ENCODE data around the gene KERA.

KERA gene

DNA sequence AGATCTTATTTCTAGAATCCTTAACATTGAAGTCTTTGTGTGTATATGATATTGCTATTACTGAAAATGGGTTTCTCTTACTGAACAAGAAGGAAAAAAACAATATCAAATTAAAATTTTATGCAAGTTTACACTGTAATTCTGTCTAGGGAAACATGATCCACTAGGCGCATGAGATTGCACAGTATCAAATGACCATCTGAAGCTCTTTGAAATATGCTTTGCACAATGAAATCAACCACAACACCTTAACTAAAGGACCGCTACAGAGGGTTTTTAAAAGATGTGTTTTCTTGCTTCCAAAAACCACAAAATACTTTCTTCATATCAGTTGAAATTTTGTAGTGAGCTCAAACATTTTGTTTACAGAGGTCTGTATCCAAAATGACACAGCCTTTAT, 15.1 kb upstream of the KERA start:
- DNase-seq = no peak

DNA sequence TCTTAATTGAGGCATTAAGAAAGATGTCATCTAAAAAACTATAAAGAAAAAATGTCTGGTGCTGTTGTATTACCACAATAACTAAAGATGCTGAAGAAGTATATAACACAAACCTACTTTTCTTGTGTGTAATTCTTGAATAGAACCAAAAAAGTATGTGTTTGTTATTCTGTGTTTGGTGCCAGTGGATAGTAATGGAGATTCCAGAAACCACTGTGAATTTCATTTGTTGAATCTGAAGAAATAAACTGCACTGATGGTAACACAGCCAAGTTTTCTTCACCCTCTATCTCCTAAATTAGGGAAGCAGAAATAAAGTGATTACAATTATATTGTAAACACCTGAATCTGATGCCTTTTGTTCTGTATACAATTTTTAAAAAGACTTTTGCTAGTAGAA, 13.1 kb upstream of the KERA start:
- no peak for DNase-seq

DNA sequence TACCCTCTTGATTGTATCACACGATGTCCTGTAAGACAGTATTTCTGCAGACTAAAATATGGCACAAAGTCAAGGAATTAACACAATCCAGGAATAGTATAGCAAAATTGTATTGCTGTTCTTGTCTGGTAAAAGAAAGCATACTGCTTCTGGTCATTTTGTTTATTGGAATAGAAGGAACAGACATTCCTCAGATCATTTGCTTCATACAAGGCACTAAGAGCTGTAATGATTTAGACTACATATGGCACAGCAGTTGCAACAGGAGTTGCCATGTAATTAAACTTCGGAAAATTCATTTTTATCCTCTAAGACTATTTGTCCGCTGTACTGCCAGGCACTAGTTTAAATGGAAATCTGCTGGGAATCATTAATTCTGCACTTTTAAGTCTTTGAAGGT, 7.6 kb upstream of the KERA start:
- no peak for DNase-seq

DNA sequence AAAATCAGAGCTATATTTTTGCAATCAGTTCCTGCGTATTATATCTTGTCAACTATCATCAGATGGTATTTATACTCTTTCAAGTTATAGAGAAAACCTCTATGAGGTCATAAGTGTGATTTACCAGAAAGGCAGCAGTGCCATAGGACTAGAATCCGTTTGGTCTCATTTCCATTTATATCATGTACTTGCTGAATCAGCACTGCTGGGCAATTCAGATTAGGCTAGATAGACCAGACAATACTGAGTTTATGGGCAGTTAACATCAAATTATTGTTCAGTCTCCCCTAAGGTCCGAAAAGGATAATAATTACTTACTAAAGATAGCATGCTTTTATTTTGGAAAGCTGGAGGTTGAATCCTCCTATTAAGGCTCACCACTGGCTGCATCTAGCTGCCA, 6.8 kb upstream of the KERA start:
- DNase-seq = no peak

DNA sequence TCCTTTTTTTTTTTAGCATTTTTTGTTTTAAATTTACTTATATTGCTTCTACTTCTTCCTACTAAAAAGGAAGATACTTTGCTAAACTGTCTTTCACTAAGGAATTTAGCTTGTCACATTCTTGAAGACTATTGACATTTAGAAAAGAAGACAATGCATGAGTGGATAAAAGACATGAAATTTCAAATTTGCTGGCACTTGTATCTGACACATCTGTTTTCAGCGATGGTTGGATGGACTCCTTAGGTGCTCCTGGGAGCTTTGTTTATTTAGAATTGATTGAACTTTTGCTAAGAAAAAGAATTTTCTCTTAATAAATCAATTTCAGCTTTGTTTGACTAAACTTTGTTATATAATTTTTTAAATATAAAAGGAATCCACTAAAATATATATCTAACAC, 3.3 kb upstream of the KERA start:
- no peak for DNase-seq

DNA sequence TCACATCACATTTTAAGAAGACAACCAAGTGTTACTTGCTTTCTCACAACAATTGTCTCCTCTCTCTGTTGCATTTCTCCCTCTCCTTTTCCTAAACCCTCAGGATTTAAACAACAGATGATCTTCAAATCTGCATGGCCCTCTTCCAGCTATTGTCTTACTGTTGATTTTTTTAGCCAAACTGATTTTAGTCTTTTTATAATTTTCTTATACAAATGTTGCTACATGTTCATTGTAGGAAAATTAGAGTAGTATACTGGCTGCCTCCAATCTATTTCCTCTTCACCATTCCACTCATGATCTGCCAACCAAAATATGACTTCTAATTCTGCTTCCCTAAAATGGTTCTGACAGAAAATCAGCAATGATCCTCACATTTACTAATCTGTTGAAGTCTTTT, 1.4 kb upstream of the KERA start:
- no peak for DNase-seq

DNA sequence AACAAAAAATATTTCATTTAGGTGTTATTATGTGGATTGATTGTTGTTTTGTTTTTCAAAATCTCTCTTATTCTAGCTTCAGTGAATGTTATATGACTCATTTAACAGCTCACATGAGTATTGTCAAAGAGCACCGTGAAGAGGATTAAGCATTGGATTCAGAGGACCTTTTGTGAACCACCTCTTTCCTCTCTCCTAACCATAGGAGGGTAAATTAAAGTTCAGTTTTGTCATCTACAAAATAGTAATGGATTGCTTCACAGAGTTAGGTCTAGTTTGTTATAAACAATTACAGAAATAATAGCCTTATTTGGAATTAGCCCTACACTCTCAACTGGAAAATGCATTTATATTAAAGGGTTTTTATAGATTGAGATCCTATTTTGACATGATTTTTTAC, 962 bp upstream of the KERA start:
- no peak for DNase-seq

DNA sequence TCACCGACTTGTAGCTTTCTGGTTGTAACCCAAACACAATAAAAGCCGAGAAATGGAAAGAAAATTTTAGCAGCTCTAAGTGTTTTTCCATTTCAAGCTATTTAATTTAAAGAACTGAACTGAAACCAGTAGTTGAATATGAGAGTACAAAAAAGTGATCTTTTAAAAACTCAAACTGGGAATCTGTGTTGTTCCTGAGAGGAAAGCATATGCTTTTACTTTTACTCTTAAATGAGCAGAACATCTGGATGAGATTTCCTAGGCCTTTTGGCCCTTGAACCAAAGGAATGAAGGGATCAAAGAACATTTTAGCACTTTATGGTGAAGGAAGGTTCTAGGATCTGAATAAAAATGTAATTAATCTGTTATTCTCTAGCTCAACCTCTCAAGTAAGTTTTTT, 1.3 kb downstream of the KERA start:
- DNase-seq = no peak

DNA sequence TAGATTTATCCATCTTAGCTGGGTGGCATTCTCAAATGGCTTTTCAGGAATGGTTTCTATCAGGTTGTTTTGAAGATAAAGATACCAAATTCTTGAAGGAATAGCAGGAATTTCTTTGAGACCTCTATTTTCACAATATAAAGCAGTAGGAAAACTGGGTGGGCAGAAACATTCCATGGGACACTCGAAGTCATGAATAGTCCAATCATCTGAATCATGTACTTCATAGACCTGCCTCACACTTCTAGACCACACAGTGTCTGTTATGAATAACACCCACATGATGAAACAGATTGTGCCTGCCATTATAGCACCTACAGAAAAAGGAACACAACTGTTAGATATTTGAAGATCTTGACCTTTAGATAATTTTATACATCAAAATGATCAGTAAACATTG, 1.8 kb downstream of the KERA start:
- DNase-seq = no peak

DNA sequence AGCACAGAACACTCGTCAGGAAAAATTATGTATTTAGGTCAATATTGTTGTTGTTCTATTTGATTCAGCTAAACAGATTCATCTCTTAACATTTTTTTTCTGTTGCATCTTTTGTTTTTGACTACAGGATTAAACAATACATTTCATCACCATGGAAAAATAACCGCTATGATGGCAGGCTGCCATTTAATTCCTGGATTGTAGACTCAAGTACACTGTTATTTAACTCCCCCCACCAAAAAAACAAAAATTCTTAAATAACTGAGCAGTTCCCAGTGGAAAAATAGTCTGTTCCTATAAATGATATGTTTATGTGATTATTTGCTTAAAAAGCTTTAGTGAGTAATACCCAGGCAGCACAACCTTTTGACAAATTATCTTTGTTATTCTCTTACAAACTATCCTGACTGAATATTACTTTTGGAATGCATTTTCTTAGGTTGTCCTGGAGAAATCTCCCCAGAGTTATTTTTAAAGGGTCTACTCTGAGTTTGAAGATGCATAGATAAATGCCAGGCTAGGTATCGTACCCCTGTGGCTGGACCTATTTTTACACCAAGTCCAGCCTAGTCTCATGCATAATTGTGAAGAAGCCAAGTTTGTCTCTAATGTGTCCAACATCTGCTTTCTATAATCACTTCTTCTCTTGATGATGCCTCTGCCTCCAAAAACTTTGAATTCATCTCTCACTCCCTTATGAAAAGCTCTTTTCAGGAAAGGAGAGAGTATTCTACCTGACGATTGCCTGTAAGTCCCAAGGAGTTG, 3.7 kb downstream of the KERA start:
- DNase-seq = peak; percentile 65

DNA sequence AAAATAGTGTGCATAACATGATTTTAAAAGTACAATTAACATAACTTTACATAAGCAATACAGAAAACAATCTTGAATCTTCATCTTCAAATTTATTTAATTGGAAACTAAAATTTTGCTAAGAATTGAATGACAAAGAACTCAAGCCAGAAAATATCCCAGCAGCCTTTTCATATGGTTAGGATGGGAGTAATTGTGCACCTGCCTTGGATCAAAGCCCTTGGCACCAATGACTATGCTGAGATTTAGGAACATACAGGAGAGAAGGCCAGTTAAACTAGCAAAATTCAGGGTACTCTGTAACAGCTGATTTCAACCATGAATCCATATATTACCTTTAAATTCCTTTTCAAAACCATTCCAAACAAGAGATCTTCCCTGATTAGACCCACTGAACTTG, 5.8 kb downstream of the KERA start:
- DNase-seq = no peak

DNA sequence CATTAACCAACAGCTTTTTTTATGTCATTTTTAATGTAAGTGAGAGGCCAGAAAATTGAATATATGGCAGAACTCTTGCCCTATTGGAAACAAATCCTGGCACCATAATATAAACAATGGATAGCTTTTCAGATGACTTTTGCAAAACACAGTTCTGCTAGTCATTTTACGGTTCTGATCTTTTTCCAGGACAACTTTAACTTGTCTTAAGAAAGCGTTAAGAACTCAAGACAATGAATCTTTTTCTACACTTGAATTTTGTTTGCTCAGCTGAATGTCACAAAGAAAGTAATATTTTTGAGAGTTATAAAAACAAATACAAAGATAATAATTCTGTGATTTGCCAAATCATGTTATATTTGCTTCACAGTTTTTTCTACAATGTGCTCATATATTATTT, 13.2 kb downstream of the KERA start:
- DNase-seq = no peak

DNA sequence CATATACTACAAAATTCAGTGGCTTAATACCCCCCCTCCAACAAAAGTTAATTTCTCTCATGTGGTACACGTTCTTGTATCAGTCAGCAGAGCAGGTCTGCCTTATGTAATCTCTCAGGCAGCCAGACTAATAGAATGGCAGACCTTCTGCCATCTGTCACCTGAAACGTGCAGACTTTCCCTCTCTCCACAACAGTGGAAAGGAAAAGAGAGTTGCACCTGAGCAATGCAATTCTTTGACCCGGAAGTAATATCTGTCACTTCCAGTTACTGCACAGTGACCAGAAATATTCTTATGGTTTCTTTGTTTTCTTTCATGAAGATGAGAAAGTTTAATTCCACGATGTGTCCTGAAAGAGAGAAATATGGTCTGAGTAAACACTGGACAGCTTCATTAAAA, 14.4 kb downstream of the KERA start:
- DNase-seq = no peak

DNA sequence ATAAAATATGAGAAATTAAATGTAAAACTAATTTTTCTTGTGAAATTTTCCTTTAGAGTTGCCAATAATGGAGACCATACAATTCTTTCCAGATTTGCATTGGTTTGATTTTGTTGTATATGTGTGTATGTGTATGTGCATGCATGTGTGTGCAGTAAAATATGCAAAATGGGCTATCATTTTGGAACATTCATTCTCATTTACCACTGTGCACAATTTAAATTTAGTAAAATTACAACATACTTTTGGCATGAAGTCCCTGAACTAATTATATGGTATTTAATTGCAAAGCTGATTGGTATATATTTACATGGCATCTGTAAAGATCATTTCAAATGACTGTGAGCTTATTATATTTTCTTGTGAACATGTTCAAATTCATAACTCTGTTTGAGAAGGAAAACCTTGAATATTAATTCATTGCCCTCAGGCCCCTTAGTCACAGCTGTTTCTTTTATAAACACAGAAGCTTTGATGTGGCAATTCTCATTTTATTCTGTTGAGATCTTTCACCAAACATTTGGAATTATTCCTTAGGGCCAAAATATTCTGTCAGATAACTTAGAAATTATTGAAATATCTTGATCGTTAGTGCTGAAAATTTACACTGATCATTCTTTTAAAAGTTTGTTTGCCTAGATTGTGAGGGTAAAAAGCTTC, 17.6 kb downstream of the KERA start:
- DNase-seq = peak; percentile 36

DNA sequence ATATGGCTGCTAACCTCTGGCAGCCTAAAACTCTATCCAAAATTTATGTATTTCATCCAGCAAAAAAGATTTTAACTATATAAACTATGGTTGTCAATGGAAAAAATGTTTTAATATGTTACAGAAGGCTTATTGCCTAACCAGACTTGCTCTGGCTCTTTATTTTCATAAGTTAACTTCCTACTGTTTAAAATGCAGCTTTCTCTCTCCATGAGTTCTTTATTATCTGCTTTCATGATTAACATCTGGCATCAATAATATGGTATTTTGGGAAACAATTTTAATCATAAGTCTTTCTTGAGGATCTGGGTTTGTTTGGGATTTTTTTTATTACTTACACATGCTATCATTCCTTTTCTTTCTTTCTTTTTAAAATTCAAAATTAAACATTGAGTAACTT, 20.5 kb downstream of the KERA start:
- no peak for DNase-seq

DNA sequence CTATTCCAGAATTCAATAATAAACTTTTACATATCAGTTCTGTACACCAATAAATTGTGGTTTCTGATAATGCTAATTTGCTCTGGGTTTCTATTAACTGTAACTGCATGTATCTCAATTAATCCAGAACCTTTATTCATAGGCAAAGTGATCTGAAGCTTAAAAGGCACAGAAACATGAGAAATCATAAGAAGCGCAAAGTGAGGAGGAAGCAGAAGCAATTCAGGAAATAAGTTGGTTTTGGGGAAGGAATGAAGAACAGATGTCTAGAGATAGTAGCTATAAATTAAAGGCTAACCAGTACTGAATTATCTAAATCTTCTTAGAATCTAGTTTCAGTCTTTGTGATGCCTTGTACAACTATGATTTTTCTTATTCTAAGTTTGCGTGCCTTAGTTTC, 24.6 kb downstream of the KERA start:
- DNase-seq = no peak

DNA sequence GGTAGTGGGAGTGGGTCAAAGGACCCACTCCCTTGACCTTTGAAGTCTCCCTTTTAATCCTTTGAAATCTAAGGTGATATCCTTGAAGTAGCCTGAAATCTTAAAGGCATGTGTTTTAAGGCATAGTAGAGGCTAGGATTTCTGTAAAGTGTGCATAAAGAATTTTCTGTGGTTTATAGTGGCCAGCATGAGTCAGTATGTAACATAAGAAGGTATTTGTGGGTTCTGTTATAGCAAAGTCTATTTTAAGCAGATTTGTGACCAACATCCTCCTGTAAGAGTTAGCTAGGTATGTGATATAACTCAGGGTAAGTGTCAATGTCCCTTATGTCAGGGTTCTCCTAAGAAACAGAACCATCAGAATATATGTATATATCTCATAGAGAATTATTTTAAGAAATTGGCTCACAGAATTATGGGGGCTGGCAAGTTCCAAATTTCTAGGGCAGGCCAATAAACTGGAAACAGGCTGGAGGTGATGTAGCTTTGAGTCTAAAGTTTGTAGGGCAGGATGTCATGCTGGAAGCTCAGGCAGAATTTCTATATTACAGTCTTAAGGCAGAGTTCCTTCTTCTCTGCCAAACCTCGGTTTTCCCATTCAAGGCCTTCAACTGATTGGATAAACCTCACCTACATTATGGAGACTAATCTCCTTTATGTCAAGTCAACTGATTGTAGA, 34.4 kb downstream of the KERA start:
- peak; percentile 72 for DNase-seq

DNA sequence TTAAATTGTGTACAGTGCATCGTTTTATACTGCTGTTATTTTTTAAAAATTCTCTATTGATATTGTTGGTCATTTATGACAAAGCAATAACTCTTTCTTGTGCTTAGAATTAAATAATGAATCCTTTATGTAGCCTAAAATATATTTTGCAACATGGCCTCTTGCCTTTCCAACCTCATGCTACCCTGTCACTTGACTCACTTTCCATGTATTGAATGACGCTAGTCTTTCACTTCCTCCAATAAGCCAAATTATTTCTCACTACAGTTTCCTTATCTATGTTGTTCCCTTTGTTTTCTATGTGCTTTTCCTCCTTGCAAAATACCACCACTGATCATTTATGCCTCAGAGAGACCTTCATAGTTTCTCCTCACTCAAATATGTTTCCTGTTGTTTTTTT, 36.7 kb downstream of the KERA start:
- no peak for DNase-seq

DNA sequence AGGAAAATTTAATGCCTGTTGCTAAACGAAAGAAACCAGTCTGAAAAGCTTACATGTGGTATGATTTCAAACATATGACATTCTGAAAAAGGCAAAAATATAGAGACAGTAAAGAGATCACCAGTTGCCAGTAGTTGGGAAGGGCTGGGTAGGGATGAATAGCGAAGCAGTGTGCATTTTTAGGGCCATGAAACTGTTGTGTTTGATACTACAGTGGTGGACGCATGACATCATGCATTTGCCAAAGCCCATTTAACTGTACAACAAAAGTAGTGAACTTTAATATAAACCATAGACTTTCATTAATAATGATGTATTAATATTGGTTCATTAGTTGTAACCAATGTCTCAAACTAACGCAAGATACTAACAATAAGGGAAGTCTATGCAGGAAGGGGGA, 38.4 kb downstream of the KERA start:
- DNase-seq = no peak

DNA sequence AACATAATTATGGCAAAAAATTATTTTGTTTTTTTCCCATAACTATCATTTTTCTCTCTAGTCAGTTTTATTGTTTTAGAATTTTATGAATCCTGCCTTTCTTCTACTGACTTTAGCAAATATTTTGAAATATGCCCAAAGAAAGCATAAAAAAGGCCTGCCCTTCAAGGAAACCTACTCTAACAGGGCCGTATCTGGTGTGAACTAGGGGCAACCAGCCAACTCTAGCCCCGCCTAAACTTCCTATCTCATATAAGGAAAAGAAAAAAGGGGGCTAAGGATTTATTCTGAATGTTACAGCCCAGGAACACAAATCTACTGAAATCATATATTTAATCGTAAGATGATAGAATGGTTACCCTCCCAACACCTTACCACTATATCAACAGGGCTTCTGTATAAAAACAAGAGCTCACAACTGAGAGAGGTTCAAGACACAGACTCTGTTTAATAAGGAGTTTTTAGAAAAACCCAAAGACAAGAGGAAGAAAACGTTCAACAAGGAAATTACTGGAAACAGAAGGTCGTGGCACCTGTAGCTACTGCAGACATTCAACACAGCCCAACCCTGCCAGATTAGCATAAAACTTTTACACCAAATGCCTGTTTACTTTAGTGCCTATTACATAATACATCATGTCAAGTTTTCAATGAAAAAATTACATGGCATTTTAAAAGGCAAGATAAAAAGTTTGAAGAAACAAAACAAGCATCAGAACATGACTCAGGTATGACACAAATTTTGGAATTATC, 40.1 kb downstream of the KERA start:
- no peak for DNase-seq

DNA sequence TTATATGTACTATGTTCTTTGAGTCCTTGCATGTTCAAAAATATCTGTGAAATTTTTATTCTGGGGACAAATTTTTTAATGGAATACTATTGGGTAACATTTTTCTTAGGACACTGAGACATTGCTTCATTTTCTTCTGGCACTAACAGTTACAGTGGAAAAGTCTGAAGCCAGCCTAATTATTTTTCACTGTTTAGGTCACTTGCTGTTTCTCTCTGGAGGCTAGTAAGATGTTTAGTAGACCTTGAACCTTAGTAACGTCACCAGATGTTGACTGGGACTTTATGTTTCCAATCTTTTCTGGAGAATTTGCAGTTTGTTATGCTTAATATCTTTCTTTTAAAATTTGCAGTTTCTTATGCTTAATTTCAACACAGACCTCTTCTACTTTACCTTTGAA, 40.8 kb downstream of the KERA start:
- no peak for DNase-seq

DNA sequence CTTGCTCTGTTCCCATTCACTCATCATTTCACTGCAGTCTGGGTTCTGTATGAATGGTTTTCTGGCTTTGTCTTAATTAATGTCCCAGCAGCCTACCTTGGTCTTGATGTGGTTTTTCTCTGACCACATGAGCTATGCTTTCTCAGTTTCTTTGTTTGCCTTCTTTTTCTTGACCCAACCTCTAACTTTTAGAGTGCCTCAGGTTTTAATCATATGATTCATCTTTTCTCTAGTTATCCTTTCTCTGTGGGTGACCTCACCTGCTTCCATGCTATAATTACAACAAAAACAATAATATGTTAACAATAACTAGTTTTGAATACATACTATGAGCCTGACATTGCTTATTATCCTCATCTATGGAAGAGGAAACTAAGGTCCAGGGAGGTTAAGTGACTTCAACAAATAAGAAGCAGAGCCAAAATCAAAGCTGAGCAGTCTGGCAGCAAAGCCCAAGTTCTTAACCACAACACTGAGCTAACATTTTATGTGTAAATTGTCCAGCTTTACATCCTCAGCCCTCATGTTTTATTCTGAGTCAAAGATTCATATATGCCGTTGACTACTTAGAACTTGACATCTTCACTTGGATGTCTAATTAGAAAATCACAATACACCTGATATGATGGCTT, 48.4 kb downstream of the KERA start:
- DNase-seq = no peak
